Gastroesophageal sphincter (tissue), 4 donors: ENCODE measurements around the gene UCP2. TPM values are rescaled to one million over a fixed set of nuclear protein-coding genes. Genes with fewer than 3 reads are reported as not detected.

Experiments used
- ATAC-seq: fragments of 150-250 bp; one replicate; pipeline ENCODE4 v1.9.1; 2016; ENCODE audit warnings: mild to moderate bottlenecking, moderate library complexity
- H3K27ac ChIP-seq, 4 donors: fragments of 200-600 bp; sonication (generic) in 3 of 4; 1 replicate in 3 of 4; 2 replicates in 1 of 4; pipeline ENCODE4 v1.5.1; 2016 to 2019
- H3K27me3 ChIP-seq: fragments of 200-600 bp; sonication (generic); one replicate; pipeline ENCODE4 v1.5.1; 2019
- H3K36me3 ChIP-seq, 2 donors: fragments of 200-600 bp; sonication (generic); one replicate each; pipeline ENCODE4 v1.5.1; 2019; ENCODE audit warnings: control low read depth in 1 of 2
- H3K4me1 ChIP-seq, 3 donors: fragments of 200-600 bp; sonication (generic); 1 replicate in 2 of 3; 2 replicates in 1 of 3; pipeline ENCODE4 v1.5.1; 2016 to 2019; ENCODE audit warnings: control low read depth in 2 of 3
- H3K4me3 ChIP-seq, 2 donors: fragments of 200-600 bp; sonication (generic); one replicate each; pipeline ENCODE4 v1.5.1; 2019; ENCODE audit warnings: mild to moderate bottlenecking in 1 of 2, moderate library complexity in 1 of 2
- H3K9me3 ChIP-seq, 3 donors: fragments of 200-600 bp; sonication (generic); one replicate each; pipeline ENCODE4 v1.5.1; 2017 to 2019; ENCODE audit warnings: control low read depth in 2 of 3
- CTCF ChIP-seq, 4 experiments: fragments of 200-600 bp in 2 of 4; fragments of 450-650 bp in 2 of 4; sonication (generic) in 1 of 4; IDR thresholded peaks; one replicate each; pipeline ENCODE4 v1.5.1; 2017 to 2019; ENCODE audit warnings: antibody characterized with exemption in 4 of 4, mild to moderate bottlenecking in 2 of 4, moderate library complexity in 2 of 4
- EP300 ChIP-seq: sonication (generic); formaldehyde crosslinking; IDR thresholded peaks from one replicate; pipeline ENCODE4 v1.6.1; 2017; ENCODE audit warnings: antibody characterized with exemption, mild to moderate bottlenecking
- POLR2A ChIP-seq, 2 donors: fragments of 450-650 bp; IDR thresholded peaks; one replicate each; pipeline ENCODE4 v1.6.1; 2017; ENCODE audit warnings: antibody characterized with exemption in 2 of 2, mild to moderate bottlenecking in 2 of 2, moderate library complexity in 1 of 2
- POLR2AphosphoS5 ChIP-seq: sonication (generic); formaldehyde crosslinking; IDR thresholded peaks from one replicate; pipeline ENCODE4 v1.6.1; 2017; ENCODE audit warnings: antibody characterized with exemption
- WGBS, 2 donors: methylation state at CpG; one replicate each; pipeline ENCODE4 v1.1.5; 2018; ENCODE audit warnings: low coverage in 1 of 2; 5-methylcytosine and 5-hydroxymethylcytosine counted together
- total RNA-seq, 4 donors: library from RNA; depleted of rRNA; stranded (reverse); fragments of >200 nt; gene quantifications; one replicate each; pipeline ENCODE4 v1.1.0, GENCODE V29; 2016

Gene UCP2
- total RNA-seq, 4 donors from 2014 or later = 5.8 to 37.2 (median 33.2) TPM

- no peaks in the 10 kb centered on the region for H3K36me3 ChIP-seq
- WGBS, 2 donors = 52 to 57% methylated on average over 1 to 2 of the region's 4 CpGs
- H3K4me1 ChIP-seq = peaks cover 0 to 12% (median 6%) of the 10 kb centered on the region in 3 donors
- ATAC-seq = no peak
- no peak overlapping the region for H3K4me3 ChIP-seq
- TF ChIP-seq POLR2A (IDR thresholded peaks at IDR 0.05) (no peak), CTCF (IDR thresholded peaks at IDR 0.05) (no peak), EP300 (no peak), POLR2AphosphoS5 (no peak)
- H3K27ac ChIP-seq = no peak overlapping the region
- H3K27me3 ChIP-seq = peaks cover 29% of the 10 kb centered on the region
- H3K9me3 ChIP-seq = no peaks in the 10 kb centered on the region
Measured at GRCh38 chr11:73961321-73961720, 21.3 kb downstream of the UCP2 start.

- no peak for TF ChIP-seq POLR2A (IDR thresholded peaks at IDR 0.05)
- no peak for TF ChIP-seq EP300
- TF ChIP-seq POLR2AphosphoS5 = no peak
- no peak for TF ChIP-seq CTCF (IDR thresholded peaks at IDR 0.05)
- no peaks in the 10 kb centered on the region for H3K36me3 ChIP-seq
- no peaks in the 10 kb centered on the region for H3K9me3 ChIP-seq
- 81 to 100% methylated on average over 1 to 7 of the region's 18 CpGs for WGBS, 2 donors
- no peak for ATAC-seq
- no peaks in the 10 kb centered on the region for H3K4me1 ChIP-seq
- peaks cover 16% of the 10 kb centered on the region for H3K27me3 ChIP-seq
- H3K27ac ChIP-seq = no peak overlapping the region
- no peak overlapping the region for H3K4me3 ChIP-seq
Measured at GRCh38 chr11:73958521-73959141, 24.0 kb downstream of the UCP2 start.

- H3K27ac ChIP-seq = no peak overlapping the region
- H3K4me1 ChIP-seq = no peaks in the 10 kb centered on the region
- H3K9me3 ChIP-seq = no peaks in the 10 kb centered on the region
- 46 to 55% methylated on average over 8 to 11 of the region's 25 CpGs for WGBS, 2 donors
- no peaks in the 10 kb centered on the region for H3K36me3 ChIP-seq
- TF ChIP-seq CTCF (IDR thresholded peaks at IDR 0.05) (no peak), POLR2A (IDR thresholded peaks at IDR 0.05) (no peak), POLR2AphosphoS5 (no peak), EP300 (no peak)
- no peak overlapping the region for H3K4me3 ChIP-seq
- ATAC-seq = no peak
- peaks cover 12% of the 10 kb centered on the region for H3K27me3 ChIP-seq
Measured at GRCh38 chr11:73957654-73958361, 24.8 kb downstream of the UCP2 start.

GRCh38 chr11:73956876-73957653 lies 25.6 kb downstream of the UCP2 start:
- 23 to 49% methylated on average over 5 to 17 of the region's 29 CpGs for whole genome bisulfite sequencing, 2 donors
- no peaks in the 10 kb centered on the region for H3K9me3 ChIP-seq
- TF ChIP-seq POLR2AphosphoS5 (no peak), CTCF (IDR thresholded peaks at IDR 0.05) (no peak), POLR2A (IDR thresholded peaks at IDR 0.05) (no peak), EP300 (no peak)
- ATAC-seq = no peak
- H3K27ac ChIP-seq = no peak overlapping the region
- no peaks in the 10 kb centered on the region for H3K4me1 ChIP-seq
- no peak overlapping the region for H3K4me3 ChIP-seq
- peaks cover 12% of the 10 kb centered on the region for H3K27me3 ChIP-seq
- no peaks in the 10 kb centered on the region for H3K36me3 ChIP-seq
